ENCODE data around the gene KDM6B.

KDM6B gene

GRCh38 chr17:7835814-7836595 is 2.0 kb downstream of the KDM6B start:
- CTCF ChIA-PET = interaction anchor here (2.7 kb wide), 1 partner anchor 11 kb away, joined by 11 read pairs; no protein-coding TSS in a partner anchor
- POLR2A ChIA-PET = interaction anchor here (1.4 to 3.7 kb wide), 3 partner anchors 9 to 21 kb away, joined by 5 to 18 read pairs (median 13); partner anchors contain the start of genes CYB5D1 and NAA38
- TF ChIP-seq TARDBP (IDR thresholded peaks at IDR 0.05) (no peak), FOXK2 (IDR thresholded peaks at IDR 0.05) (no peak), PKNOX1 (IDR thresholded peaks at IDR 0.05) (no peak), L3MBTL2 (conservative IDR thresholded peaks at IDR 0.05) (no peak), NFRKB (IDR thresholded peaks at IDR 0.05) (no peak), LEF1 (IDR thresholded peaks at IDR 0.05; ENCODE audit: borderline replicate concordance) (no peak), SP1 (IDR thresholded peaks at IDR 0.05) (no peak), SUZ12 (IDR thresholded peaks at IDR 0.05) (no peak), ELF4 (IDR thresholded peaks at IDR 0.05) (no peak), HDGF (IDR thresholded peaks at IDR 0.05; ENCODE audit: borderline replicate concordance) (no peak), ARNT (IDR thresholded peaks at IDR 0.05) (no peak), BHLHE40 (IDR thresholded peaks at IDR 0.05; ENCODE audit: borderline replicate concordance) (no peak), FOXA1 (IDR thresholded peaks at IDR 0.05) (no peak), CTBP1 (IDR thresholded peaks at IDR 0.05; ENCODE audit: borderline replicate concordance) (no peak), ZNF384 (IDR thresholded peaks at IDR 0.05) (no peak), FOXM1 (IDR thresholded peaks at IDR 0.05; ENCODE audit: borderline replicate concordance) (no peak)
- no peak for DNase-seq (ENCODE audit: extremely low spot score)

GRCh38 chr17:7836596-7837407 is 2.8 kb downstream of the KDM6B start:
- POLR2A ChIA-PET = interaction anchor here (1.0 to 3.7 kb wide), 2 partner anchors 20 to 149 kb away, joined by 5 to 18 read pairs; partner anchors contain the start of genes CYB5D1, NAA38, TP53 and WRAP53
- peak; percentile 77; the same call in 1 of the 2 replicates for TF ChIP-seq BHLHE40 (IDR thresholded peaks at IDR 0.05; ENCODE audit: borderline replicate concordance)
- TF ChIP-seq CTBP1 (IDR thresholded peaks at IDR 0.05; ENCODE audit: borderline replicate concordance) = peak; percentile 89
- TF ChIP-seq ELF4 (IDR thresholded peaks at IDR 0.05) = no peak
- peak; percentile 87 for TF ChIP-seq LEF1 (IDR thresholded peaks at IDR 0.05; ENCODE audit: borderline replicate concordance)
- TF ChIP-seq HDGF (IDR thresholded peaks at IDR 0.05; ENCODE audit: borderline replicate concordance) = no peak
- peak; percentile 99 for TF ChIP-seq FOXM1 (IDR thresholded peaks at IDR 0.05; ENCODE audit: borderline replicate concordance)
- no peak for TF ChIP-seq NFRKB (IDR thresholded peaks at IDR 0.05)
- no peak for TF ChIP-seq SP1 (IDR thresholded peaks at IDR 0.05)
- peak; percentile 70 for TF ChIP-seq L3MBTL2 (conservative IDR thresholded peaks at IDR 0.05)
- TF ChIP-seq PKNOX1 (IDR thresholded peaks at IDR 0.05) = peak; percentile 45; the same call in 1 of the 2 replicates
- TF ChIP-seq ZNF384 (IDR thresholded peaks at IDR 0.05) = no peak
- TF ChIP-seq ARNT (IDR thresholded peaks at IDR 0.05) = no peak
- CTCF ChIA-PET = interaction anchor here (0.6 kb wide), 1 partner anchor 34 kb away, joined by 4 read pairs; no protein-coding TSS in a partner anchor
- peak; percentile 73 for DNase-seq (ENCODE audit: extremely low spot score)

GRCh38 chr17:7837408-7838088 is 3.5 kb downstream of the KDM6B start:
- POLR2A ChIA-PET = interaction anchor here (0.6 to 3.7 kb wide), 3 partner anchors 20 to 150 kb away, joined by 3 to 18 read pairs (median 5); partner anchors contain the start of genes CNTROB, CYB5D1, NAA38 and TP53

GRCh38 chr17:7838090-7839075 is 4.4 kb downstream of the KDM6B start:
- POLR2A ChIA-PET = interaction anchor here (0.6 to 1.1 kb wide), 5 partner anchors 18 to 152 kb away, joined by 3 to 5 read pairs (median 3); partner anchors contain the start of genes CNTROB, NAA38, TP53 and WRAP53
- CTCF ChIA-PET = interaction anchor here (0.6 to 1.8 kb wide), 2 partner anchors 18 to 122 kb away, joined by 3 to 5 read pairs; no protein-coding TSS in a partner anchor
- DNase-seq (ENCODE audit: extremely low spot score) = no peak
- no peak for TF ChIP-seq SUZ12 (IDR thresholded peaks at IDR 0.05)
- no peak for TF ChIP-seq FOXK2 (IDR thresholded peaks at IDR 0.05)
- no peak for TF ChIP-seq HDGF (IDR thresholded peaks at IDR 0.05; ENCODE audit: borderline replicate concordance)
- no peak for TF ChIP-seq LEF1 (IDR thresholded peaks at IDR 0.05; ENCODE audit: borderline replicate concordance)
- TF ChIP-seq TARDBP (IDR thresholded peaks at IDR 0.05) = no peak
- no peak; the same call in 1 of the 2 replicates for TF ChIP-seq PKNOX1 (IDR thresholded peaks at IDR 0.05)

More at GRCh38 chr17:7837408-7838088, 3.5 kb downstream of the KDM6B start:
- TF ChIP-seq NFRKB (IDR thresholded peaks at IDR 0.05) (no peak), ZNF384 (IDR thresholded peaks at IDR 0.05) (no peak), BHLHE40 (IDR thresholded peaks at IDR 0.05; ENCODE audit: borderline replicate concordance) (no peak), LEF1 (IDR thresholded peaks at IDR 0.05; ENCODE audit: borderline replicate concordance) (no peak), ARNT (IDR thresholded peaks at IDR 0.05) (no peak), ELF4 (IDR thresholded peaks at IDR 0.05) (no peak), L3MBTL2 (conservative IDR thresholded peaks at IDR 0.05) (no peak), FOXM1 (IDR thresholded peaks at IDR 0.05; ENCODE audit: borderline replicate concordance) (no peak), SUZ12 (IDR thresholded peaks at IDR 0.05) (no peak)
- CTCF ChIA-PET = interaction anchor here (0.6 to 1.8 kb wide), 2 partner anchors 19 to 173 kb away, joined by 3 to 5 read pairs; no protein-coding TSS in a partner anchor
- no peak for DNase-seq (ENCODE audit: extremely low spot score)

Data from HEK293T (cell line).